Urothelium cell line (cell line): ENCODE results near the gene TAF1.
"Not testable (repeated sequence)": the region's sequence is repeated elsewhere in the genome, so short reads cannot be mapped to it uniquely, and the experiment has no call there.

Experiments used
- DNase-seq: peaks from one replicate; pipeline ENCODE4 v3.0.0; 2011; ENCODE audit warnings: low spot score, mixed read lengths
- FAIRE-seq: peaks from 2 replicates; lab custom pipeline; 2011; peaks lifted over from hg19 to GRCh38; lab: Jason Lieb, UNC

Gene TAF1

DNA sequence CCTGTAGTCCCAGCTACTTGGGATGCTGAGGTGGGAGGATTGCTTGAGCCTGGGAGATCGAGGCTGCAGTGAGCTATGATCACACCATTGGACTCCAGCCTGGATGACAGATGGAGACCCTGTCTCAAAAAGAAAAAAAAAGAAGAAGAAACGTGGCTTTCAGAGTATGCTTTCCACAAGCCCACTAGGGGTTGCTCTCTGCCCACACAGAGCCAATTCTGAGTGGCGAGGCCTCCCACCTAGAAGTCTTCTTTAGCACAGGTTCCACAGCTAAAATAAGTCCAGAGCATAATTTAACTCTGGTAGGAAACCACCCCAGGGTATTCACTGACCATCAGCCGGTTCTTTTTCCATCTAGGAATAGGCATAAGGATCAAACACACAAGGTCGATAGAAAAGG lies 50.1 kb downstream of the TAF1 start:
- not testable (repeated sequence) for FAIRE-seq, DNase-seq

DNA sequence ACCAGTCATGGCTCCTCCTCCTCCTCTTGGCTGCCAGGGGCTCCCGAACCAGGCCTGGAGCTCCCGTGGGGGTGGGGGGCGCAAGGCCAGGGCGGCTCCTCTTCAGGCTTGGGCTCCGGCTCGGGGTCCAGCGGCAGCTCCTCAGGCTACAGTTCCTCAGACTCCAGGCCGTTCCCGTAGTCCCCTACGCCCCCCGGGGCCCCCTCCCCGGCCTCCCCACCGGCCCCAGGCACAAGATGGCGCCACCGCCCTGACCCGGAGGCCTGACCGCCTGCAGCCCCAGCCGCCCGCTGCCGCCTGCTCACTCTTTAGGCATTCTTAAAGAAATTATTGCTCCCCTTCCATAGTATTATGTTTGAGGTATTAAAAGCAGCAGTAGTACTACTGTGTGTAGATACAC lies 54.5 kb downstream of the TAF1 start:
- DNase-seq (no peak), FAIRE-seq (no peak)

DNA sequence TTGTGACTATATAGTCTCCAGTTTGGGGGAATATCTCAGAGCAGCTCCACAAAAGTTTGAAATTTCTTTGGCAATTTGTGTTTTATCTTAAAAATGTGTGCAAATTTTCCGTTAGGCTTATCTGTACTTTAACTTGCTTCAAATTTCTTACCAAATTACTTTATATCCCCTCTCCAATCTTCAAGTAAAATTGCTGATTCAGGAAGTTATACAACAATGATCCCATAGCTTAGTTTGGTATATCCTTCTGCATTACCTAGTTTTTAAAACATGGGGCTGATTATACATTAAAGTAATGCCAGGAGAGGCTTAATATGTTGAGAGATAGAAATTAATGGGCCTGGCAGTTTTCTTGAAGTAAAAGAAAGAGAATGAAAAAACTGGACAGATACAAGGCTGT lies 66.6 kb downstream of the TAF1 start:
- DNase-seq (no peak), FAIRE-seq (no peak)

DNA sequence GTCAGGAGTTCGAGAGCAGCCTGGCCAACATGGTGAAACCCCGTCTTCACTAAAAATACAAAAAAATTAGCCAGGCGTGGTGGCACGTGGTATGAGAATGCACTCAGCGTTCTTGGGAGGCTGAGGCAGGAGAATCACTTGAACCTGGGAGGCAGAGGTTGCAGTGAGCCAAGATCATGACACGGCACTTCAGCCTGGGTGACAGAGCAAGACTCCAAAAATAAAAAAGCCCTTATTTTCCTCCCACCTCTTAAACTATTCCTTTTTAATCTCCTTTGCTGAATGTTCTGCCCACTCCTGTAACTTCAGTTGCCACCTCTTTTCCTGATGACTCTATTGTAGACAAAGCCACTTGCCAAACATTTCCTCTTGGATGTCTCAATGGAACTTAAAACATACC lies 72.6 kb downstream of the TAF1 start:
- FAIRE-seq (no peak), DNase-seq (no peak)

DNA sequence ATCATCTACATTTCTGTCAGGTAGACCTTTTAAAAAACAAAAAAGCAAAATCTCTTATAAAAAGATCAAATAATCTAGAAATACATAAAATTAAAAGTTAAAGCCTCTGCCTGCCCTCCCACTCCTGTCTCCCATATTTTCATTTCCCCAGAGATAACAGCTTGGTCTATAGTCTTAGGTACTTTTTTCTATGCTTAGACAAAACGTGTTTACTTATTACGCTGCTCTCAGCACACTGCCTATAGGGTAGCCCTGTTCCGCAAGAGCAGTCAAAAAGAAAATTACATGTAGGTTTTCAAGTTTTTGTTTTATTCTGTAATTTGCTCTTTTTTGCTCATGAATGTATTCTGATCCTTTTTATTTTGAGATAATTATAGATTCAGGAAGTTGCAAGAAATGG lies 73.3 kb downstream of the TAF1 start:
- no peak for FAIRE-seq
- no peak for DNase-seq

DNA sequence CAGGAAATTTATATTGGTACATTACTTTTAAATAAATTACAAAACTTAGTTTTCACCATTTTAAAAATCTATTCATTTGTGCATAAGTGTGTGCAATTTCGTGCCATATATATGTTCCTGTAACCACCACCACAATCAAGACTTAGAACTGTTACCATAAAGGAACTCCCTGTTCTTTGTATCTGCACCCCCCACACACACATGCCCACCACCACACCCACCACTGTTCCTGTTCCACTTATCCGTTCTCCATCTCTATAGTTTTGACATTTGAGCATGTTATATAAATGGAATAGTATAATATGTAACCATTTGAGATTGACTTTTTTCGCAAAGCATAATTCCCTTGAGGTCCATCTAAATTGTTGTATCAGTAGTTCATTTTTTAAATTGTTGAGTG lies 73.7 kb downstream of the TAF1 start:
- DNase-seq (no peak), FAIRE-seq (no peak)

DNA sequence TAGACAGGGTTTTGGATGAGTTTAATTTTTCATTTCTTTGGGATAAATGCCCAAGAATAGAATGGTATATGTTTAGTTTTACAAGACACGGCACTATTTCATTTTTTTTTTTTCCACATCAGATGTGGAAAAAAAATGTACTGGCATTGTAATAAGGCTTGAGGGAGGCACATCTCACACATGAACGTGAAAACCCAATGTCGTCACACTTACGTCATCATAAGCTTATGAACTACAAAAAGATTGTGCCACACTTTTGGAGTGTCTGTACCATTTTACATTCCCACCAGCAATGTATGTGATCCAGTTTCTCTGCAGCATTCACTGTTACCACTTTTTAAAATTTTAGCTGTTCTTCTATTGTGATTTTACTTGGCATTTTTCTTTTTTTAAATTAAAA lies 74.2 kb downstream of the TAF1 start:
- FAIRE-seq (no peak), DNase-seq (no peak)

DNA sequence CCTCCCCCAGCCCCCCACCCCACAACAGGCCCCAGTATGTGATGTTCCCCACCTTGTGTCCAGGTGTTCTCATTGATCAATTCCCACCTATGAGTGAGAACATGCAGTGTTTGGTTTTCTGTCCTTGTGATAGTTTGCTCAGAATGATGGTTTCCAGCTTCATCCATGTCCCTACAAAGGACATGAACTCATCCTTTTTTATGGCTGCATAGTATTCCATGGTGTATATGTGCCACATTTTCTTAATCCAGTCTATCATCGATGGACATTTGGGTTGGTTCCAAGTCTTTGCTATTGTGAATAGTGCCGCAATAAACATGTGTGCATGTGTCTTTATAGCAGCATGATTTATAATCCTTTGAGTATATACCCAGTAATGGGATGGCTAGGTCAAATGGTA lies 75.7 kb downstream of the TAF1 start:
- FAIRE-seq, result not testable (repeated sequence)

DNA sequence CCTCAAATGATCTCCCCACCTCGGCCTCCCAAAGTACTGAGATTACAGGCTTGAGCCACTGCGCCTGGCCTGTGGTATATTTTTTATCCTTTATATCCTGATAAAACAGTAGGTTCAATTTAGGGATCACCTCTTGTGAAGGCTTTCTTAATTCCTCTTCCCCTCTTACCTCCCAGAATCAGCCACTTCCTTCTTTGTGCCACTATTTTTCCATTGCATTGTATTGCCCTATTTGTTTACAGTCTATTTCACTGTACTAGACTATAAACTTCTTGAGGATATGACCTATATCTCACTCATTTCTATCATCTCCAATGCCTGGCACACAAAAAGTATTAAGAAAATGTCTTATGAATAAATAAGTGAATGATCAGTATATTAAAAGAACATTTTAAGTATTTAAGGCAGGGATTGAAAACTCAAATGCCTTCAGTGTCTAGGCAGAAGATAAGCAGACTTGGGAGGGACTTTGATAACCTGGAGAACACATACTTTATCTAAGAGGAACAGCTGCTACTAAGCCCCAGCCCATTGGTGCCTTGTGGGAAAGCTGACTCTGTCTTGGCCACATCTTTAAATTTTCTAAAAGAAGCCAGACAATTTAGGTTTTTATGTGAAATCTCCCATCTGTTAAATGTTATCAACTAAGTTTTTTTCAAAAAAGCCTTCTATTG lies 84.4 kb downstream of the TAF1 start:
- DNase-seq (no peak), FAIRE-seq (no peak)

More for the DNA sequence above, 75.7 kb downstream of the TAF1 start:
- DNase-seq, result not testable (repeated sequence)

DNA sequence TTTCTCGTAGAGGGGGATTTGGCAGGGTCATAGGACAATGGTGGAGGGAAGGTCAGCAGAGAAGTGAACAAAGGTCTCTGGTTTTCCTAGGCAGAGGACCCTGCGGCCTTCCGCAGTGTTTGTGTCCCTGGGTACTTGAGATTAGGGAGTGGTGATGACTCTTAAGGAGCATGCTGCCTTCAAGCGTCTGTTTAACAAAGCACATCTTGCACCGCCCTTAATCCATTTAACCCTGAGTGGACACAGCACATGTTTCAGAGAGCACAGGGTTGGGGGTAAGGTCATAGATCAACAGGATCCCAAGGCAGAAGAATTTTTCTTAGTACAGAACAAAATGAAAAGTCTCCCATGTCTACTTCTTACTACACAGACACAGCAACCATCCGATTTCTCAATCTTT lies 85.4 kb downstream of the TAF1 start:
- not testable (repeated sequence) for FAIRE-seq, DNase-seq

DNA sequence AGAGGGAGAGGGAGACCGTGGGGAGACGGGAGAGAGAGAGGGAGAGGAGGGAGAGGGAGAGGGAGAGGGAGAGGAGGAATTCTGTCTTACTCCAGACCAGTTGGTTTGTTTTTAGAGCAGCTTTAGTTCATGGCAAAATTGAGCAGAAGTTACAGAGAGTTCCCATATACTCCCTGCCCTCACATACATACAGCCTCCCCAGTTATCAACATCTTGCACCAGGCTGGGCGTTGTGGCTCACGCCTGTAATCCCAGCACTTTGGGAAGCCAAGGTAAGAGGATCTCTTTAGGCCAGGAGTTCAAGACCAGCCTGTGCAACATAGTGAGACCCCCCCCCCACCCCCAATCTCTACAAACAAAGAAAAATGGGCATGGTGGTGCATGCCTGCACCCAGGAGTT lies 86.9 kb downstream of the TAF1 start:
- no peak for FAIRE-seq
- DNase-seq, result no peak

DNA sequence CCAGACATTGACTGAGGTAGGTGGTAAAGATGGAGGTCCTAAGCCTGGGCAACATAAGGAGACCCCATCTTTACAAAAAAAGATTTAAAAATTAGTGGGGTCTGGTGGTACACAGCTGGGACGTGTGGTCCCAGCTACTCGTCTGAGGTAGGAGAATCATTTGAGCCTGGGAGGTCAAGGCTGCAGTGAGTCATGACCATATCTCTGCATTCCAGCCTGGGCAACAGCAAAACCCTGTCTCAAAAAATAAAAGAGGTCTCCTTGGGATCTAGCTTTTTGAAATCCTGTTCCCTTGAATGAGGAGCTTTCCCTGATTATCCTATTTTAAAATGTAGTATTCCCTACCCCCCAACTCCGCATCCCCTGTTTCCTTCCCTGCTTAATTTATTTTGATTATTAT lies 88.1 kb downstream of the TAF1 start:
- FAIRE-seq (no peak), DNase-seq (no peak)

DNA sequence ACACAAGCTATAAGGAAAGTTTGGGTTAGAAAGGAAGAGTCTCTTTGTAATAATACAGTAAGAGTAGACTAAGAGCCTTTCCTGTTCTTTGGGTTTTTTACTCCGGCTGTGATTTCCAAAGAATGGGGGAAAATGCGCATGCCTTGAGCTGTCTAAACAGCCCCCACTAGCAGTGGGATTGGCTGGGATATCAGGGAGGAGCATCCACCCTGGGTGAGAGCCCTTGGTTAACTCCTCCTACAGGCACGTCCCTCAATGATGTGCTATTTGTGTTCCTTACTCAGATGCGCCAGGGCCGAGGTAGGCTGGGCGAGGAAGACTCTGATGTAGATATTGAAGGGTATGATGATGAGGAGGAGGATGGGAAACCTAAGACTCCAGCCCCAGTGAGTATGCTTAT lies 92.7 kb downstream of the TAF1 start:
- DNase-seq, result no peak
- FAIRE-seq, result no peak

DNA sequence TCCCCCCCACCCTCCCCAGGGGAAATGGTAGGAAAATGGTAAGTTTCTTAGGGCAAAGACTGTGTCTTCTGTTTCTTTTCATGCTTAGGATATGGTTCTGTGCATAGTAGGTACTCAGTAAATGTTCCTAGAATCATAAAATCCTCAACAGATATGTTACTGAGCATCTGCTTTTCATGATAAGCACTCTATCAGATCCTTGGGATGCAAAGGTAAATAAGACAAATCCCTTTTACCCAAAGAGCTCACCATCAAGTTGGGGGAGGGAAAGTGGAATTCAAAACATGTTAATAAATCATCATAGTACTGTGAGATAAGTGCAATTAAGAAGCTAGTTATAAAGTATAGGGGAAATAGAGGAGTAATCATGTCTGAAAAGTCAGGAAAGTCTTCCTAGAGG lies 98.8 kb downstream of the TAF1 start:
- no peak for FAIRE-seq
- no peak for DNase-seq

DNA sequence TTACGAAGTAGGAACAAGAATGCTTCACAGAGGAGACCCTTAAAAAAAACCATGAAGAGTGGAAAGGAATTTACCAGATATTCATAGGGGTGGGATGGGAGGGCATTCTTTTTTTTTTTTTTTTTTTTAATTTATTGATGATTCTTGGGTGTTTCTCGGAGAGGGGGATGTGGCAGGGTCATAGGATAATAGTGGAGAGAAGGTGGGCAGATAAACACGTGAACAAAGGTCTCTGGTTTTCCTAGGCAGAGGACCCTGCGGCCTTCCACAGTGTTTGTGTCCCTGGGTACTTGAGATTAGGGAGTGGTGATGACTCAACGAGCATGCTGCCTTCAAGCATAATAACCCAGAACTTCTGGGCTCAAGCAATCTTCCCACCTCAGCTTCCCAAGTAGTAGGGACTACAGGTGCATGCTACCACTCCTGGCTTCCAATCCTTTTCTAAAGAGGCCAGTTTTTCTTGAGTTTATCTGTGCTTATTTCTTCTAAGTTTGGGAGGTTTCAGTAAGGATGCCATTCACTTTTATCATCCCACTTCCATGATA lies 100.9 kb downstream of the TAF1 start:
- DNase-seq (no peak), FAIRE-seq (no peak)

DNA sequence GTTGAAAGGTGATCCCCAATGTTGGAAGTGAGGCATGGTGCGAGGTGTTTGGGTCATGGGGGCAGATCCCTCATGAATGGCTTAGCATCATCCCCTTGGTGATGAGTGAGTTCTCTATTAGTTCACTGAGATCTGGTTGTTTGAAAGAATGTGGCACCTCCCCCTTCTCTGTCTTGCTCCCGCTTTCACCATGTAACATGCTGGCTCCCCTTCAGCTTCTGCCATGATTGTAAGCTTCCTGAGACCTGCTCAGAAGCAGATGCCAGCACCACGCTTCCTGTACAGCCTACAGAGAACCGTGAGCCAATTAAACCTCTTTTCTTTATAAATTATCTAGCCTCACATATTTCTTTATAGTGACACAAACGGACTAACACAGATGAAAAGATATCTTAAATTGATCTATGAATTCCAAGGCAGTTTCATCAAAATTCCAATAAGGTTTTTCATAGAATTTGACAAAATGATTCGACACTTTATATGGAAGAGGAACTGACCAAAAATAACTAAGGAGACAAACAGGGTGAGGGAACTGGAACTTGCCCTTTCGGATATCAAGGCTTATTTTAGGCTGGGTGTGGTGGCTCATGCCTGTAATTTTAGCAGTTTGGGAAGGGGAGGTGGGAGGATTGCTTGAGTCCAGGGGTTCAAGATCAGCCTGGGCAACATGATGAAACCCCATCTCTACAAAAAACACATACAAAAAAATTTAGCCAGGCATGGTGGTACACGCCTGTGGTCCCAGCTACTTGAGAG lies 109.8 kb downstream of the TAF1 start:
- no peak for DNase-seq
- FAIRE-seq, result no peak

DNA sequence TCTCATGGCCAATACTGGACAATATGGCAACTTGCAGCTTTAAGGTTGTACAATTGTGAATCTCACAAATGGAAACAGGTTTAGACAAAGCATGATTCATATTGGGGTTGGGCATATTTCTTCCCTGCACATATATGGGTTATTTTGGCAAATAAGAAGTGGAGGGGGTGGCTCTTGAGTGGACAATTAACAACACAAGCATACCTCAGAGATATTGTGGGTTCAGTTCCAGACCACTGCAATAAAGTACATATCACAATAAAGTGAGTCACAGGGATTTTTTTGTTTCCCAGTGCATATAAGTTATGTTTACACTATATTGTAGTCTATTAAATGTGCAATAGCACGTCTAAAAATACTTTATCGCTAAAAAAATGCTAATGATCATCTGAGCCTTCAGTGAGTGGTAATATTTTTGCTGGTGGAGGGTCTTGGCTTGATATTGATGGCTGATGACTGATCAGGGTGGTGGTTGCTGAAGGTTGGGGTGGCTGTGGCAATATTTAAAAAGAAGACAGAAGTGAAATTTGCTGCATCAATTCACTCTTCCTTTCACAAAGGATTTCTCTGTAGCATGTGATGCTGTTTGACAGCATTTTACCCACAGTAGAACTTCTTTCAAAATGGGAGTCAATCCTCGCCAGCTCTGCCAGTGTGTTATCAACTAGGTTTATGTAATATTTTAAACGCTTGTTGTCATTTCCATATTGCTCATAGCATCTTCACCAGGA lies 116.2 kb downstream of the TAF1 start:
- DNase-seq (no peak), FAIRE-seq (no peak)

DNA sequence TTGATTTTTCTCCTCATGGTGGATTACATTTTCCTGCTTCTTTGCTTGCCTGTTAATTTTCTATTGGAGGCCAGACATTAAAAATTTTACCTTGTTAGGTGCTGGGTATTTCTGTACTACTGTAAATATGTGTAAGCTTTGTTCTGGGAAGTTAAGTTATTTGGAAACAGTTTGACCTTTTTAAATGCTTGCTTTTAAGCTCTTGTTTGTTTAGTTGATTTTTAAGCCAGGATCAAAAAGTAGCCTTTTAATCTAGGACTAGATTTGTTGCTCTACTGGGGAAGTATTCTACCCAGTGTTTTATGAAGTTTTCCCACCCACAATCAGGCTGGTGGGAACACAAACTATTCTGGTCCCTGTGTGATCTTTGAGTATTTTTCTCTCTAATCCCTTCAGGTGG lies 121.7 kb downstream of the TAF1 start:
- FAIRE-seq (no peak), DNase-seq (no peak)

DNA sequence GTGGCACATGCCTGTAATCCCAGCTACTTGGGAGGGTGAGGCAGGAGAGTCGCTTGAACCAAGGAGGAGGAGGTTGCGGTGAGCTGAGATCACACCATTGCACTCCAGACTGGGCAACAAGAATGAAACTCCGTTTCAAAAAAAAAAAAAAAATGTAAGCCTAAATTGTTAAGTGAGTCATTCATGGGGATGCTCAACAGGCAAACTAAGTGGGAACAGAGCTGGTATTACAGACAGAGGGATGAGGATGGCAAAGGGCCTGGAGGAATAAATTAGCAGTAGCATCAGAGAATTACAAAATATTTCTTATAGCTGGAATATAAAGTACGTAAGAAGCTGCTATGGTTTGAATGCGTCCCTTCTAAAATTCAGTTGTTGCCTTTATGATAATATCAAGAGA lies 123.4 kb downstream of the TAF1 start:
- FAIRE-seq (no peak), DNase-seq (no peak)

DNA sequence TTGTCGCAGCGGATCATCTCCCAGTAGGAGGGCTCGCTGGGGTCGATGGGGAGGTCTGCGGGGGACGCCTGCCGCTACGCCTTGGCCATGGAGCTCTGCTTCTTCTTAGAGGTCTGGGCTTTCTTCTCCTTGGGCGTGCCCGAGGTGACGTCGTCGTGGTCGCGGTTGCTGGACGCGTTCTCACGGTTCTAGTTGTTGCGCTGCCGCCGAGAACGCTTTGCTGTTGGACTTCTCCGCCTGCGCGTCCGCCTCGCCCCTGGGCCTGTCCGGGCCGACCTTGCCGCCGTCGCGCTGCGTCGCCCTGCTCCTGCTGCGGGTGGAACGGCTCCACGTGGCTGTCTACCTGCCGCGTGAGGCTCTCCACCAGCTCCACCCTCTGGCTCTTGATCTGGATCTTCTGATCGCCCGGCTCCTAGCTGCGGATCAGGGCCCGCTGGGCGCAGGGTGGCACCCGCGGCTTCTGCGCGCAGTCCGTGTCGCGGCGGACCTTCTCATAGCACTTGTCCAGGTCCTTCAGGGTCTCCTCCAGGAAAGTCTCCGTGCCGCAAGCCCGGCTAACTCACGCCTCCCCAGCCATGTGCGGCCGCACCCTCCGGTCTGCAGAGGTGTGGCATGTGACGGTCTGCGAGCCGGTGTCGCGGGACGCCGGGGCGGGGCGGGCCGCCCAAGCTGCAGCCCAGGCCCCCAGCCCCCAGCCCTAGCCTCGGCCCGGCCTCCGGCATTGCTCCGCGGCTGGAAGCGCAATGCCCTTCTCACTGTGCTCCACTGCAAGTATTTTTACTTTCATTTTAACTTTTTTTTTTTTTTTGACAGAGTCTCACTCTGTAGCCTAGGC lies 126.3 kb downstream of the TAF1 start:
- DNase-seq (no peak), FAIRE-seq (no peak)

DNA sequence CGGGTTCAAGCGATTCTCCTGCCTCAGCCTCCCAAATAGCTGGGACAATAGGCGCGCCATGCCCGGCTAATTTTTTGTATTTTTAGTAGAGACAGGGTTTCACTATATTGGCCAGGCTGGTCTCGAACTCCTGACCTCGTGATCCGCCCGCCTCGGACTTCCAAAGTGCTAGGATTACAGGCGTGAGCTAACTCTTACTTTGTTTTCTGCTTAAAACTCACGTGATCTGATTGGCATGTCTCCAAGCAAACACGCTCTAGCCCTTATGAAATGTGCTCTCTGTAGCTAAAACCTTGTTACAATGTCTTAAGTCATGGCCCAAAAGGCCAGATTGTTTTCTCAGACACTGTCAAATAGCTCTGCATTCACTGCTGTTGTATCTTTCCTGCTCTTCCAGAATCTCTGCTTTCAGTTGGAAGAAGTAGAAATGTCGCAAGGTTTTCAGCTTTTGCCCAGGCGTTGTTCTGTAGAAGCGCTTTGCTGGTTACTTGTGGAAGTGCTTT lies 127.0 kb downstream of the TAF1 start:
- DNase-seq (no peak), FAIRE-seq (no peak)
